ENCODE measurements around the gene SCNN1A.
A peak's percentile ranks its signal among the peaks of the same experiment; 100 is the strongest.

GRCh38 chr12:6347367-6348338, 27.7 kb downstream of the SCNN1A start:
- TF ChIP-seq POLR2A (IDR thresholded peaks at IDR 0.05) (peak in 1 of 2 donors; percentile 33), CTCF (IDR thresholded peaks at IDR 0.05) (no peak)
